GM19193 (cell line): ENCODE results near the gene APEH.

Source experiments
- POLR2A ChIP-seq: IDR thresholded peaks from 4 replicates; pipeline ENCODE4 v1.6.1; 2011; ENCODE audit not compliant: insufficient read depth, insufficient read length; ENCODE audit errors: extremely low read depth

APEH gene

DNA sequence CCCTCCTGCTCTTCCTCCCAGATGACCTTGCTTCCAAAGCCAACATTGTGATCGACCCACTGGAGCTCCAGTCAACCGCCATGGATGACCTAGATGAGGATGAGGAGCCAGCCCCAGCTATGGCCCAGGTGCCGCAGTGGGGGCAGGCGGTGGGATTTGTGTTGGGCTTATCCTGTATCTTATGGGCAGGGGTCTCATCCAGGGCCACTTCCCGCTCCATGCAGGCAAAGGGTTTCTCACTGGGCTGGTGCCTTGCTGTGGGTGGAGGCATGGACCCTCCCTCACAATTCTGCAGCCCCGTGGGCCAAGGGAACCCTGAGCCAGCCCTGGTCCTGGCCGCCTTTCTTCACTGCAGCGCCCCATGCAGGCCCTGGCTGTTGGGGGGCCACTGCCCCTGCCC lies 30.5 kb downstream of the APEH start:
- TF ChIP-seq POLR2A: no peak

DNA sequence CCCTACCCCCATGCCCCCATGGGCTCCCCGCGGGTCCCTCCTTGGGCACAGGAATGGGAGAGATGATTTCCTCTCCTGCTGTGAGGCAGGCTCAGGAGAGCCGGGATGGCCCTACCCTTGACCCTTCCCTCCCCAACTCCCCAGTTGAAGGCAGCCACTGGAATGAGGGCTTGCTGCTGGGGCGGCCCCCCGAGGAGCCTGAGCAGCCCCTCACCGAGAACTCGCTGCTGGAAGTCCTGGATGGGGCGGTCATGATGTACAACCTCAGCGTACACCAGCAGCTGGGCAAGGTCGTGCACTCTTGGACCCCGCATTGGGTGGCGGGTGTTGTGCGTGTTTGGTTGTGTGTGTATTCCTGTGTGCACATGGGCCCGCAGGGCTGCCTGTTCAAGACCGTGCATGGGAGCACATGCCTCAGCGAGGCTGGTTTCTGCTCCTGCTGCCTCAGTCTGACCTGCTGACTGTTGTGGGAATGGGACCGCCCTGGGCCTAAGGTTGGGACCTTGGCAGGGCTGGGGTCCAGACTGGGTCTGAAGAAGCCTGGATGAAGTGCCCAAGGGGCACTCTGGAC lies 31.3 kb downstream of the APEH start:
- no peak for TF ChIP-seq POLR2A

DNA sequence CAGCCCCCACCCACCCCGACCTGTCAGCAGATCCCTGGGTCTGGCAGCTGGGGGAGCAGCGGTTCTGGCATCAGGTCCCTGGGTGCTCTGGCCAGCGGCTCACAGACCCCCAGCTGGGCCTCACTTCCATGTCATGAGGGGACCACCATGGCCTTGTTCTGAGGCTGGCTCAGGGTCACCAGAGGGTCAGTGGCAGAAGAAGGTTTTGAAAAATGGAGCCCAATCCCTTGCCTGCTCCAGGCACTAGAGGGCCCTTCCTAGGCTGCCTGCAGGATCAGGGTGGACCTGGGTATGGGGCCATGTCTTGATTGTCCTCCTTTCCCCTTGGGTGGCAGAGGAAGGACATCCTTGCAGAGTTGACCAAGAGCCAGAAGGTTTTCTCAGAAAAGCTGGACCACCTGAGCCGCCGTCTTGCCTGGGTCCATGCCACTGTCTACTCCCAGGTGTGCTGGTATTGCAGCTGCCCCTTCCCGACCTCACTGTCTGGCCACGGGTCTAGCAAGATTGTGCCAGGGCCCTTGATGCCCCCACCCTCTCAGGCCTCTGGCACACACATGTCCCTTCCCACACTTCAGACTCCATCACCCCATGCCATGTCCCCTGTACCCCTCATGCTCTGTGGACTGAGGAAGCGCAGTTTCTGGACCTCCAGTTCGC lies 32.4 kb downstream of the APEH start:
- no peak for TF ChIP-seq POLR2A

DNA sequence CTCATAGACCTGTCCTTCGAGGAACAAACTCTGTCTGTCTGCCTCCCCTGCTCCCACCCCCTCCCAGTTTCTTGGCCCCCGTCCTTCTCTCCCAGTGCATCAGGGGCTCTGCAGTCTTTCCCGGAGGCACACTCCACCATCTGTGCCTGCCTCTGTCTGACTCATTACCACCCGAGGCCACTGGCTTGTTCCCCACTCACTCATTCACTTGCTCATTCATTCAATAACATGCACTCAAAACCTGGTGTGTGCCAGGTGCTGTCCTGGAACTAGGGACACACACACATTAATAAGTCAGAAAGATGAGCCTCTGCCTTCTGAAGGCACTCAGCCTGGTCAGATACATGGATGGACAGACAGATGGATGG lies 32.9 kb downstream of the APEH start:
- no peak for TF ChIP-seq POLR2A

DNA sequence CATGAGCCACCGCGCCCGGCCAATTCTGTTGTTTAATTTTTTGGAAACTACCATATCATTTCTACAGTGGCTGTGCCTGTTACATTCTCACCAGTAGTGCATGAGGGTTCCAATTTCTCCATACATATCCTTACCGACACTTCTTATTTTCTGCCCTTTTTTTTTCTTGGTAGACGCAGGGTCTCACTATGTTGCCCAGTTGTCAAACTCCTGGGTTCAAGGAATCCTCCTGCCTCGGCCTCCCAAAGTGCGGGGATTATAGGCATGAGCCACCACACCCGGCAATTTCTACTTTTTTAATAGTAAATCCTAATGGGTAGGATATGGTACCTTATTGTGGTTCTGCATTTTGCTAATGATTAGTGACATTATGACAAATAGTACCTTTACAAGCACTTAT lies 35.7 kb downstream of the APEH start:
- TF ChIP-seq POLR2A: no peak

DNA sequence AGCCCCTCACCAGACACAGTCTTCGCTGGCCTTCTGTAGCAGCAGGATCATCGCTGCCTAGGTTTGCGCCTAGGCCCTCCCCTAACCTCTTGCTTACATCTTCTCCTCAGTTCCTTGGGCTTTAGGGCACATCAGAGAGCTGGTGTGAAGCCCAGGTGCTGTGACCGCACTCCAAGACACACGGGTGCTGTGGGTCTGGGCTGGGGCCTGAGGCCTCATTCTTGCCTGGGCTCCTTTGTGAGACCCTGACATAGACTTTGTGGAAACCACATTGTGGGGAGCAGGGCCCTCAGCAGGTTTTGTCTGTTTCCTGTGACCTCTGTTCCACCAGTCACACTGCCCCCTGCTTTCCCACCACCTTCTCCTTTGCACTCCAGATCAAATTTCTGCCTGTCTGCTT lies 37.3 kb downstream of the APEH start:
- TF ChIP-seq POLR2A: no peak

DNA sequence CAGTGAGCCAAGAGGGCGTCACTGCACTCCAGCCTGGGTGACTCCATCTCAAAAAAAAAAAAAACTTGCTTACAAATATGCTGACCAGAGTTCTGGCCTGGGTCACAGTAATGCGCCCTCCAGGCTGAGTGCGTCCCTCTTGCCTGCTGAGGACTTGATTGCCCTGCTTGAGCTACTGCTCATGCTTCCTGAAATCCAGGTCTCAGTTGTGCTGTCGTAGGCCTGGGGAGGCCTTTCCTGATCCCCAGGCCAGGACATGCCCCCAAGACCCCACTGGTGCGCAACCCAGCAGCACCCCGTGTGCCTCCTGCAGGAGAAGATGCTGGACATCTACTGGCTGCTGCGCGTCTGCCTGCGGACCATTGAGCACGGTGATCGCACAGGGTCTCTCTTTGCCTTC lies 38.0 kb downstream of the APEH start:
- no peak for TF ChIP-seq POLR2A

DNA sequence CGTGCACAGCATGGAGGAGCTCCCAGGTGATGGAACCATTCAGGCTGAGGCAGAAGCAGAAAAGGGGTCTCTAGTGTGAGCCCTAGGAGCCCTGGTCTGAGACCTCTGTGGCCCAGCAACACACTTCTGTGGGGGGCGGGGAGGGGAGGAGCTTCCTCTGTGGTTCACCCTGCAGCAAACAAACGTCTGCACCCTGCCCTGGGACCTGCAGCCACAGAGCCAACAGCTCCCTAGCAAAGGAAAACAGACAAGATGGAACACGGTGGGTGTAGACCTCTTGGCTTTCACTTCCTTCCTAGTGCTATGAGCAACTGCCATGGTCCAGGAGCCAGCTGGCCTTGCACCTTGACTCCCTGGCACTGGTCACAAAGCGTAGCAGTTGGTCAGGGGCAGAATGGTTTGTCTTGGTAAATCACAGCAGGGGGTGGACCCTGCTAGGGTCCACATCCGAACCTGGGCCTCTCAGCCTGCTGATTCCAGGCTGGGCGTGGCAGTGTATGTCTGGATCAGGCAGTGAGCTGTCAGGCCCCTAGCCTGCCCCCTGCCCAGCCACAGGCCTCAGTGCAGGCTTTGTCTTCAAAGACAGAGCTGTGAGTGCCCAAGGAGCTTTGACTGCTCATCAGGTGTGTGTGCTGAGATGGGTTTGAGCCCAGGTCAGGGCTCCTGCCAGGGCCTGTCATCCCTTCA lies 38.6 kb downstream of the APEH start:
- TF ChIP-seq POLR2A: no peak

DNA sequence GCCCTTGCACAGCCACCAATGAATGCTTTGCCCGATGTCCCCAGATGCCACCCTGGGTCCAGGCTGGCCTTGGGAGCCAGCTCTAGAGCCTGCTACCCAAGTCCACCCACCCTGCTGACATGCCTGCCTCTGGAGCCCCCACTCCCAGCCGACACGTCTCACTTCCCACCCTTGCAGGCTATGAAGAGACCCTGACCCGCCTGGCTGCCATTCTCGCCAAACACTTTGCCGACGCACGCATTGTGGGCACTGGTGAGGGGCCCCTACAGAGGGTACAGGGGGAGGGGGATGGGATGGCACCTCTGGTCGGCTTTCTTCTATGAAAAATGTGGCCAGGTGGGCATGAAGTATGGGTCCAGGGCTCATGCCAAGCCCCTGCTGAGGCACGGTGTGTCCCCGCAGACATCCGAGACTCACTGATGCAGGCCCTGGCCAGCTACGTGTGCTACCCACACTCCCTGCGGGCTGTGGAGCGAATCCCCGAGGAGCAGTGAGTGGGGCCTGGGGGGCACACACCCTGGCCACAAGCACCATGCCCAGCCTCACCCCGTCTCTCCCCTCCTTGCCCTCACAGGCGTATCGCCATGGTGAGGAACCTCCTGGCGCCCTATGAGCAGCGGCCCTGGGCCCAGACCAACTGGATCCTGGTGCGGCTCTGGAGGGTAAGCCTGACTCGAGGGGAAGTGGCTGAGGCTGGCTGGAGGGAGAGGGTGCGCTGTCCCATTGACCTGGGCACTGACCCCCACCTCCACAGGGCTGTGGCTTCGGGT lies 39.4 kb downstream of the APEH start:
- no peak for TF ChIP-seq POLR2A

DNA sequence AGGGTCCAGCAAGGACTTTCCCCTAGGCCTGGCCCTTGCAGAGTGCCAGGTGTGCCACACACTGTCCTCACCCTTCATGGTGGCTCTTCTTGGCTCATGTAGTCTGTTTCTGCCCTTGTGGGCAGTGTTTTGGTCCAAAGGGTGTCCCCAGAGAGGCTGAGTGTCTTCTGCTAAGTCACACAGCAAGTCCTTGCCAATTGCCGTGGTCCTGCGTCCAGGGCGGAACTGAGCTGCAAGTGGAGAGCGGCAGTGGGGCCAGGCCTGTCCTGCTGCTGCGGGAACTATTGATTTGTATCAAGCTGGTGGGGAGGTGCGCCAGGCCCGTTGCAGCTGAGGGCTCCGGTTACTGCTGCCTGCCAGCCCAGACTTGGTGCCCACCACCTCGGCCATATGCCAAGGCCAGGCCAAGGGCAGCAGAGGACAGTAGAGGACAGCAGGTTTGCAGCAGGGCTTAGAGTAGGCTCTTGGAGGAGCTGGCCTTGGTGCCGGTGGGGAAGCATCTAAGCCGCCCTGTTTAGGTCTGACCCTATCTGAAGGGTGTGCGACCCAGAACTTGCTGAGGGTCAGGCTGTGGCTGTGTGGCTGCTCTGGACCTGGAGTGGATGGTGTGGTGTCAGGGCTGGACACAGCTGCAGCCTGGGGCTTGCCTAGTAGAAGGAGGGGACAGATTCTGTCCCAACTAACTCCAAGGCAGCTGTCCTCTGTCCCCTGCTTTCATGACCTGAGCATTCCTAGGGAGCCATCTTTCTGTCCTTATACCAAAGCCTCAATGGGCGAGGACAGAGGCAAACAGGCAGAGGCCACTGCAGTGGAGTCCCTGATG lies 40.8 kb downstream of the APEH start:
- TF ChIP-seq POLR2A: no peak

DNA sequence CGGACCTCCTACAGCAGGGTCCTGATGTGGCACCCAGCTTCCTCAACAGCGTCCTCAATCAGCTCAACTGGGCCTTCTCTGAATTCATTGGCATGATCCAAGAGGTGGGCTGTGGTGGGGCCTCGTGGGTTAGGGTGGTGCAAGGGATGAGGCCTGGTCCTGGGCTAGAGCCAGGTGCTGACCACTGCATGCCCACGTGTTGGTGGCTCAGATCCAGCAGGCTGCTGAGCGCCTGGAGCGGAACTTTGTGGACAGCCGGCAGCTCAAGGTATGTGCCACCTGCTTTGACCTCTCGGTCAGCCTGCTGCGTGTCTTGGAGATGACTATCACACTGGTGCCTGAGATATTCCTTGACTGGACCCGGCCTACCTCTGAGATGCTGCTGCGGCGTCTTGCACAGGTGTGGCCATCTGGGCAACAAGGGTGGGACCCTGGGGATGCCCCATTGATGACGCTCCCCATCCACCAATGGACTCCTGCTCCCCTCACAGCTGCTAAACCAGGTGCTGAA lies 41.5 kb downstream of the APEH start:
- TF ChIP-seq POLR2A: peak; percentile 7

DNA sequence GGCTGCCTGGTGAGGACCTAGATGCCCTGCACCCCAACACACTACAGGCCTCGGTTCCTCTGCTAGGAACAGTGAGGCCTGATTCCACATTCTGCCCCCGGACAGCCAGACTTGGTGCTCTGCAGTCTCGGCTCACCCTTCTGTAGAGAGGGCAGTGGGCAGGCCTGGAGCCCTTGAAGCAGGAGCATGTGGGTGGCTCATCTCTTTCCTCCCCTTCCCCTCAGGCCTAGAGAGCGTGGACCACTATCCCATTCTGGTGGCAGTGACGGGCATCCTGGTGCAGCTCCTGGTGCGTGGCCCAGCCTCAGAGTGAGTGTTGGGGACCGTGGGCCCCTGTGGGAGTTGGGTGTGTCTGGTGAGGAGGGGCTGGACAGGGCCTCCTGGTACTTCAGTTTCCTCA lies 42.0 kb downstream of the APEH start:
- peak; percentile 4 for TF ChIP-seq POLR2A

DNA sequence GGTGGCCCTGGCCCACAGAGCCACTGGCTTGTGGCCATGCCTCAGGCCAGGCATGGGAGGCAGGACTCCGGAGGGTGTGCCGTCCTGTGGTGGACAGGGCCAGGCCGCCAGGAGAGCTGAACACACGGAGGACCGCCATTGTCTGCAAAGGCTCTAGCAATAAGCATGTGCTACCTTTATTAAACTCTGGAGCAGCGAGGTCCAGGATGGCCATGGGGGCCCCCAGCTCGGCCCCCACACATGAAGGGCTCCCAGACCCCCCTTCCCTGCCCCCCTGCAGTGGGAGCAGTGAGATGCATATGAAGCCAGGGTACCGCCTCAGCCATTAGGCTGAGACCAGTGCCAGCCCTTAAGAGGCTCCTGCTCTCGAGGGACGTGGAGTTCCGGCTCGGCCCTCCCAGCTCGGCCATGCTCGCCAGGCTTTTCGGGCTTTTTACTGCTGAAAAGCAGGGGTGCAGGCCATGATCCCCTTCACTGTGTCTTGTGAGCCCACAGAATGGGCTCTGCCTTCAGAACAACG lies 42.6 kb downstream of the APEH start:
- TF ChIP-seq POLR2A: peak; percentile 14

DNA sequence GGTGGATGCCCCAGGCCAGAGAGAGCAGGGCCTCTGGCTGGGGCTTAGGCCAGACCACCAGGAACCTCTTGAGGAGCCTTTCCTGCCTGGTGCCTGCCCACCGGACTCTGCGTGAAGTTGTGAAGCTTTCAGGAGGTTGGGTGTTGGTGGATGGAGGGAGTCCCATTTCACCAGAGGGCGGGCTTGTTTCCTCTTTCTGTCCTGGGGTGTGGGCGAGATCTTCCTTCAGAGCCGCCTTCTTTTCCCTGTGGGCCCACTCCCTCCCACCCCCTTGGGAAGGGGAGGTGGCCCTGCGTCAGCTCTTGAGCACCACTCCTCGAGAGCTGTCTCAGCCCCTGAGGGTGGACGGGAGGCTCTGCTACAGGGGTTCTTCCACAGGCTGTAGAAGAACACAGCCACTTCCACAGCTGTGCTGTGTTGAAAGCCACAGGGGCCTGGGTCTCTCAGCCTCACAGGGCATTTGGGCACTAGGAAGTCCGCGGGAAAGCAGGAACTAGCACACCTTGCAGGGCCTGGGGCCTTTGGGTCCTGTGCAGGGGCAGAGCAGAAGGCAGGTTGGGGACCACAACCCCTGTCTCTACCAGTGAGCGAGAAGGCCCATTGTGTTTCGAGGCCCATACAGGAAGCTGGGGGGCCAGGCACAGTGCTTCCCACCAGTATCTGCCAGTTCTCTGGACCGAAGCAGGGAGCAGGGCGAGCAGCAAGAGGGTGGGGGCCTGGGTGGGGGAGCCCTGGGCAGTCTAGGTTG lies 43.2 kb downstream of the APEH start:
- peak; percentile 10 for TF ChIP-seq POLR2A
